Fibroblast of mammary gland (primary cell): ENCODE measurements around the gene ZDHHC11.
"Not testable (repeated sequence)": the region's sequence is repeated elsewhere in the genome, so short reads cannot be mapped to it uniquely, and the experiment has no call there.

Experiments used
- DNase-seq: peaks from one replicate; pipeline ENCODE4 v3.0.0-alpha.2; 2010; ENCODE audit warnings: low read depth
- H3K4me3 ChIP-seq: 2 replicates; pipeline ENCODE4 v1.5.1; 2011; ENCODE audit warnings: low read depth, mild to moderate bottlenecking, low read length, moderate library complexity; ENCODE audit not compliant: control insufficient read depth
- CTCF ChIP-seq: conservative IDR thresholded peaks from 2 replicates; pipeline ENCODE4 v1.5.1; 2011; ENCODE audit warnings: low read depth, low read length, inconsistent platforms; ENCODE audit not compliant: control insufficient read depth, insufficient read depth

The ZDHHC11 gene

GRCh38 chr5:835933-836612 is 14.7 kb downstream of the ZDHHC11 start:
- not testable (repeated sequence) for H3K4me3 ChIP-seq, DNase-seq

- not testable (repeated sequence) for DNase-seq, H3K4me3 ChIP-seq
These were observed 16.8 kb downstream of the ZDHHC11 start for GRCh38 chr5:834013-834412.

- DNase-seq, H3K4me3 ChIP-seq: not testable (repeated sequence)
These were observed 22.6 kb downstream of the ZDHHC11 start for GRCh38 chr5:828194-828593.

- DNase-seq, H3K4me3 ChIP-seq: not testable (repeated sequence)
These were observed 25.2 kb downstream of the ZDHHC11 start for GRCh38 chr5:825544-825943.

GRCh38 chr5:821504-821903 is 29.3 kb downstream of the ZDHHC11 start:
- no peak overlapping the region for H3K4me3 ChIP-seq
- DNase-seq: no peak
- no peak for TF ChIP-seq CTCF

GRCh38 chr5:820245-820644 is 30.5 kb downstream of the ZDHHC11 start:
- H3K4me3 ChIP-seq: no peak overlapping the region
- no peak for DNase-seq
- TF ChIP-seq CTCF: no peak

- no peak for TF ChIP-seq CTCF
- DNase-seq: no peak
- no peak overlapping the region for H3K4me3 ChIP-seq
These were observed 31.7 kb downstream of the ZDHHC11 start for GRCh38 chr5:819078-819477.

- DNase-seq: no peak
- no peak overlapping the region for H3K4me3 ChIP-seq
- no peak for TF ChIP-seq CTCF
These were observed 34.6 kb downstream of the ZDHHC11 start for GRCh38 chr5:816176-816575.

- no peak for TF ChIP-seq CTCF
- H3K4me3 ChIP-seq: no peak overlapping the region
- DNase-seq: no peak
These were observed 35.3 kb downstream of the ZDHHC11 start for GRCh38 chr5:815449-815848.

GRCh38 chr5:813575-813974 is 37.2 kb downstream of the ZDHHC11 start:
- DNase-seq, H3K4me3 ChIP-seq: not testable (repeated sequence)

GRCh38 chr5:811384-811783 is 39.4 kb downstream of the ZDHHC11 start:
- not testable (repeated sequence) for DNase-seq, H3K4me3 ChIP-seq

- H3K4me3 ChIP-seq, DNase-seq: not testable (repeated sequence)
These were observed 42.9 kb downstream of the ZDHHC11 start for GRCh38 chr5:807719-808514.
